Activated naive CD4-positive, alpha-beta T cell treated with anti-CD3 and anti-CD28 coated beads, Interleukin-2, amount 10 ng/mL, durations not matched to agents 7 days and 5 days (primary cell): Measurements from ENCODE around the gene HOXB5.

Experiments
- CTCF ChIA-PET: fragments of 350-600 bp; sonication (Branson Sonifier 250); formaldehyde crosslinking; loops from one replicate; lab custom pipeline; 2021; ENCODE audit warnings: antibody characterized with exemption; lab: Charles Lee
- DNase-seq: peaks from one replicate; pipeline ENCODE4 v3.0.0-alpha.2; 2020
- H3K27ac Mint-ChIP-seq: one replicate; pipeline ENCODE4 v1.8.0; 2021; ENCODE audit warnings: mild to moderate bottlenecking, moderate library complexity, mixed read lengths
- H3K27me3 Mint-ChIP-seq: one replicate; pipeline ENCODE4 v1.8.0; 2021; ENCODE audit warnings: mild to moderate bottlenecking, mixed read lengths
- H3K36me3 Mint-ChIP-seq: one replicate; pipeline ENCODE4 v1.8.0; 2021; ENCODE audit warnings: mixed read lengths
- H3K4me1 Mint-ChIP-seq: one replicate; pipeline ENCODE4 v1.8.0; 2021; ENCODE audit warnings: mixed read lengths
- H3K4me3 Mint-ChIP-seq: one replicate; pipeline ENCODE4 v1.8.0; 2021; ENCODE audit warnings: mild to moderate bottlenecking, moderate library complexity, mixed read lengths
- H3K9me3 Mint-ChIP-seq: one replicate; pipeline ENCODE4 v1.8.0; 2021; ENCODE audit warnings: mixed read lengths

Gene HOXB5

DNA sequence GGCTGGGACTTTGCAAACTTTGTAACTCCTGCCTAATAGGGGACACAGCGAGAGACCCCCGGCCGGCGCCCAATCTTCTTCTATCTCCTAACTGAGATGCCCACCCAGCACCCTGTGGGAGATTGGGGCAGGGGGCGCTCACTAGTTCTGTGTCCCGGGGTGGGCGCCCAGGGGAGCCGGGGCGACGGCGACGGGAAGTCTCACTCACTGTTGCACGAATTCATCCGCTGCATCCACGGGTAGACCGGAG lies 3.9 kb upstream of the HOXB5 start:
- H3K27ac Mint-ChIP-seq, result no peak overlapping the region
- no peaks in the 10 kb centered on the region for H3K9me3 Mint-ChIP-seq
- DNase-seq, result no peak
- H3K4me1 Mint-ChIP-seq, result peaks cover 50% of the 10 kb centered on the region
- peak overlapping the region; percentile 70 for H3K4me3 Mint-ChIP-seq
- H3K36me3 Mint-ChIP-seq, result no peaks in the 10 kb centered on the region
- peaks cover 100% of the 10 kb centered on the region for H3K27me3 Mint-ChIP-seq
- CTCF ChIA-PET, result no interaction called here

DNA sequence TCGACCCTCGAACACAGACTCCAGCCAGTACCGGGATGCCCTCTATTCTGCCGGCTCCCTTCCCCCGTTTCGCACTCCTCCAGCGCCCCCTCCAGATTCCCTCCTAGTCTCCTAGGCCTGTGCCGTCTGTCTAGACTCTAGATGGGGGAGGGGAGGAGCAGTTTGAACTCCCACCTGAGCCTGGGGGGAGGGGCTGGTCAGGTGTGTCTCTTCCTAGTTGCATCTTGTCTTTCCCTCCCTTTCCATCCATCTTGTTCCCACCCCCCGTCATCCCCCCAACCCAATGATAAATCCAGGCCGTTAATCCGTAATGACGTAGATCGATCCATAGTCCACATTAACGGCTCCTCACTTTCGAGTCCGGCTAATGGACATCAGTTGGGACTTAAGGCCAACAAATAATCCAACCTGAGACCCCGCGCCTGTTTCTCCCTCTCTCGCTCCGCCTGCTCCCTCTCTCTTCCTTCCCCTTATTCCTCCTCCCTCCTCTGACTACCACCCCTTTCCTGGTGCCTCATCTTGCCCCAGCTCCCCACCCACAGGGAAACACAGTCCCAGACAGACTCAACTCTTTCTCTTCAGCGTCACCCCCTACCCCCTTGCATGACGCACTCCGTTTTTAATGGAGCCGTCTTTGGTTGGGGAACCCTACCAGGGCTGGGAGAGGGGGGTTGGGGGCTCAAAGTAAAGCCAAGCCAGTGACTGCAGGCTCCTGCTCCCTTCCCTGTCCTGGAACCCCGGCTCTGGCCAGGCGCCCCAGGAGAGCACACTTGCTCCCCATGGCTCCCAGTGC lies 3.4 kb upstream of the HOXB5 start:
- peak; percentile 17 for DNase-seq
- H3K27ac Mint-ChIP-seq, result no peak overlapping the region
- H3K27me3 Mint-ChIP-seq, result peaks cover 100% of the 10 kb centered on the region
- no peaks in the 10 kb centered on the region for H3K9me3 Mint-ChIP-seq
- H3K36me3 Mint-ChIP-seq, result no peaks in the 10 kb centered on the region
- CTCF ChIA-PET, result interaction anchor here (1.3 to 1.5 kb wide), 3 partner anchors 9 to 303 kb away, joined by 3 to 4 read pairs (median 4); no protein-coding TSS in a partner anchor
- peak overlapping the region; percentile 70 for H3K4me3 Mint-ChIP-seq
- peaks cover 48% of the 10 kb centered on the region for H3K4me1 Mint-ChIP-seq

DNA sequence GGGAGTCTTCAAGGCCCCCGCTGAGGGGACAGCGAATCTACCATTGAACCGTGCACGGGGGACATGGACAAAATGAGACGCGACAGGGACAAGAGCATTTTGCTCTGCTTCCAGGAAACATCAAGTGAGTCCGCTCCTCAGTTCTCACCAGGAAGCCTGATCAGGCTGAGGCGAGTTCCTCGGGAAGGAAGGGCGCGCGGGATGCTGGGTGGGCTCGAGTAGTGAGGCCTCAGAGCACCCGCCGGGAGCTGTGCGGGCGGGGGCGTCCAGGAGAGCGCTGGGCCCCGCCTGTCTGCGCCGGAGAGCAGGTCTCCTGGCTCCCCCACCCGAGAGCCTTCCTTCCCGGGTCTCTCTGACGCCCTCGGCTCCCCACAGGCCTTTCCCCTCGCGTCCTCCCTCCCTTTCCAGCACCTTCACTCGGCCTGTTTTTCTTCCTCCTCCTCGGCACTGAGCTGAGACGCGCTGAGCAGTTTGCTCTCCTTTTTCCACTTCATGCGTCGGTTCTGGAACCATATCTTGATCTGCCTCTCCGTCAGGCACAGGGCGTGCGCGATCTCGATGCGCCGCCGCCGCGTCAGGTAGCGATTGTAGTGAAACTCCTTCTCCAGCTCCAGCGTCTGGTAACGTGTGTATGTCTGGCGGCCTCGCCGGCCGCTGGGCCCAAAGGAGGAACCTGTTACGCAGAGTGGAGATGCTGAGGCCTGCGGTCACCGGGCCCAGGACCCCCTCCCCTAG lies 2.6 kb upstream of the HOXB5 start:
- CTCF ChIA-PET, result interaction anchor here (1.3 to 1.8 kb wide), 4 partner anchors 9 to 303 kb away, joined by 3 to 5 read pairs (median 4); no protein-coding TSS in a partner anchor
- Mint-ChIP-seq H3K4me1 (peaks cover 51% of the 10 kb centered on the region), H3K27ac (no peak overlapping the region), H3K9me3 (no peaks in the 10 kb centered on the region), H3K4me3 (peak overlapping the region; percentile 45), H3K36me3 (no peaks in the 10 kb centered on the region), H3K27me3 (peaks cover 100% of the 10 kb centered on the region)
- DNase-seq, result peak; percentile 64

DNA sequence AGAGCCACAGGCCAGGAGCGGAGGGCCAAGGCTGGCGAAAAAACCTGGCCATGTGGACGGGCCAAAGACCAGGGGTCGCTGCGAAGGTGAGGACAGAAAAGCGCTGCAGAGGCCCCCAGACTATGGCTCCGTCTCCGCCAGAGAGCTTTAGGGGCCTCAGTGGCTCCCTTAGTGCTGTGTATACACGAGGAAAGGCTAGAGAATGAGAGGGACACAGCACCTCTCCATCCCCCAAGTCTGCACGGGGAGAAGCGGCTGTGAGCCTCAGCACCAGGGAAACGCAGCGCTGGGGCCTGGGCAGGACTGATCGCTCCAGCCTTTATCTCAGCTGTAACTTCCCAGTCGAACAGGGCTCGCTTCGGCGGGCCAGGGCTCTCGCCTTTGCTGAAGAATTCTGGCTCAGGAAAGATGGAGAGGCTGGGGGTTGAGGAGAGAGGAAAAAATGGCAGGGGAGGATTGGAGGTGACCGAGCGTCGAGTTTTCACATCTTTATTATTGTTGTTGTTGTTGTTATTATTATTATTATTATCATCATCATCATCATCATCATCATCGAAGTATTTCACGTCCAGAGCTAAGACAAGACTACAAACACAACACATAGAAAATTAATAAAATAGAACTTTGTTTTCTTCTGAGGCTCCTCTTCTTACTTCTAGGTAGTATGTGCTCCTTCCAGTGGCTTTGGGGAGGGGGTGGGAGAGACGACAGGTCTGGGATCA lies 1.9 kb upstream of the HOXB5 start:
- no peak overlapping the region for H3K4me3 Mint-ChIP-seq
- CTCF ChIA-PET, result interaction anchor here (0.5 to 3.8 kb wide), 6 partner anchors 8 to 570 kb away, joined by 3 to 24 read pairs (median 4); no protein-coding TSS in a partner anchor
- H3K36me3 Mint-ChIP-seq, result no peaks in the 10 kb centered on the region
- no peaks in the 10 kb centered on the region for H3K9me3 Mint-ChIP-seq
- H3K27ac Mint-ChIP-seq, result no peak overlapping the region
- no peak for DNase-seq
- H3K4me1 Mint-ChIP-seq, result peaks cover 51% of the 10 kb centered on the region
- H3K27me3 Mint-ChIP-seq, result peaks cover 100% of the 10 kb centered on the region

DNA sequence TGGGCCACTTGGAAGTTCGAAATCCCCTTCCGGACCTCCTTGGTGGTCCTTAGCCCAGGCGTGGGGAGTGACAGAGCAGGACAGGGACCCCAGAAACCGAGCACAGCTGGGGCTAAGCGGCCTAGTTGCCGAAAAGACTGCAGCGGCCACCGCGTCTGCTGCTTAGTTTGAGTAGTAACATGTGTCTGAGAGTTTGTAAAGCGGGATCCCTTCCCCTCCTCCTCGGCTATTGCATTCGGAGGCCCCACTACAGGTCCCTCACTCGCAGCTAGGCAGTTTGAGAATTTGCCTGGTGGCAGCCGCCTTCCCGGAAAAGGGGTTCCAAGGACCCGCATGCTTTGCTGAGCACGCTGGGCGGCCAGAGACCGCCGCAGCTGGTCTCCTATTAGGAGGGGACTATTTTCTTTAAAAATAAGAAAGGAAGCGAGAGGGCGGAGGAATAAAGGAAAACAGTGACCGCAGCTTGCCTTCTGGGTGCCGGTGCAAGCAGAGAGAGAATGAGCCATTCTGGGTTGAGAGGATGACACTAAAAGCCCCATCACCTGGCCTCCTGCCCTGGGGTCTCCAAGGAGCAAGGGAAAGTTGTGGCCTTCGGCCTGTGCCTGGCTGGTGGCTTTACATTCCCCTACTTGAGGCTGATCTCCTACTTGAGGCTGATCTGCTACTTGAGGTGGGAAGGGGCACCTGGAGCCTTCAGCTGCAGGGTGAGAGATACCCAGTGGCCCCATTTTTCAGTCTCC lies 1.1 kb upstream of the HOXB5 start:
- no peaks in the 10 kb centered on the region for H3K36me3 Mint-ChIP-seq
- peaks cover 100% of the 10 kb centered on the region for H3K27me3 Mint-ChIP-seq
- no peak overlapping the region for H3K4me3 Mint-ChIP-seq
- H3K9me3 Mint-ChIP-seq, result no peaks in the 10 kb centered on the region
- no peak overlapping the region for H3K27ac Mint-ChIP-seq
- peak; percentile 21 for DNase-seq
- H3K4me1 Mint-ChIP-seq, result peaks cover 53% of the 10 kb centered on the region
- CTCF ChIA-PET, result interaction anchor here (0.5 to 3.8 kb wide), 7 partner anchors 15 to 569 kb away, joined by 3 to 29 read pairs (median 5); no protein-coding TSS in a partner anchor

DNA sequence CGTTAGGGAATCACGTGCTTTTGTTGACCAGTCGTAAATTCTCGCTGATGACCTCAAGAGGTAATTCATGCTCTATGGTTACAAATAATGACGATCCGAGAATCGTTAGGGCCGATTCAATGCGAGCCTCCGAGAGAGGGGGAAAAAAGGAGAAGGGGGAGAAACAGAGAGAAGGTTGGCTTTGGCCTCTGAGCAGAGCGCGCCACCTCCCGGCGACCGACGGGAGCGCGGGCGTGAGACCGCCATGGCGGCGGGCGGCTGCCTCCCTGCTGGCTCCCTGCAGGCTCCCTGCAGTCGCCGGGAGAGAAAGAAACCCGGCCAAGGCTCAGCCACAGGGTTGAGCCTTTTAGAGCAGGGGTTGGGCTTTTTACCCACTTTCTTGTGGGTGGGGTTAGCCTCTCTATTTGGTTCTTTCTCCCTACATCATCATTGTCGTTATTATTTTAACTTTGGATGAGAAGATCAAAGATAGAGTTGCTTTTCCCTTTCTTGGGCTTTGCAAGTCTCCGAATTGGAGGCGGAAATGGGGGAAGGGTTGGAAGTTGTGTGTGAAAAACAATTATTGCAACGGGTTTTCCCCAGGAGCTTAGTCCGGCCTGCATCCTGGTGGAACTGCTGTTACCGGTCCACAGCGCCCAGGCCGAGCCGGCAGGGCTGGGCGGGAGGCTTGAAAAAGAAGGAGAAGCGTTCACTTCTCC lies 410 bp upstream of the HOXB5 start:
- peak; percentile 84 for DNase-seq
- H3K27ac Mint-ChIP-seq, result no peak overlapping the region
- H3K36me3 Mint-ChIP-seq, result no peaks in the 10 kb centered on the region
- CTCF ChIA-PET, result interaction anchor here (0.6 to 3.8 kb wide), 27 partner anchors 8 to 568 kb away, joined by 3 to 30 read pairs (median 6); partner anchors contain the start of gene NFE2L1
- peaks cover 54% of the 10 kb centered on the region for H3K4me1 Mint-ChIP-seq
- peaks cover 100% of the 10 kb centered on the region for H3K27me3 Mint-ChIP-seq
- no peaks in the 10 kb centered on the region for H3K9me3 Mint-ChIP-seq
- H3K4me3 Mint-ChIP-seq, result peak overlapping the region; percentile 72

DNA sequence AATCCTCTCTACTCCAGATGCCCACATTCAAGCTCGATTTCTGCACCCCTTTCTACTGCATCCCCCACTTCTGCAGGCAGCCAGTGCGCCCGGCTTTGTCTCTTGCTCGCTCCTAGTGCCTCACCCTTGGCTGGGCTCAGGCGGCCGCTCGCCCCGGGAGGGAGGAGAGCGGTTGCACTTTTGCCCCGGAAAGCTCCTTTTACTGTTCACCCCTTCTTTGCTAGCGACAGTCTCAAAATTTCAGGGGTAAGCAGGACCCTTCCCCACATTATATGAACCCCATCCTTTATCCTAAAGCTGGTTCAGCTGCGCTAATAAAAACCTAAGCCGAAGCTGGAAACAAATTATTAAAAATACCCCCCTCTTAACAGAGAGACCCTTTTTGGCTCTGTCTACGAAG lies 1.0 kb downstream of the HOXB5 start:
- DNase-seq, result peak; percentile 47
- CTCF ChIA-PET, result interaction anchor here (0.5 to 3.8 kb wide), 31 partner anchors 9 to 566 kb away, joined by 3 to 30 read pairs (median 6); partner anchors contain the start of gene NFE2L1
- H3K27ac Mint-ChIP-seq, result peak overlapping the region; percentile 78

DNA sequence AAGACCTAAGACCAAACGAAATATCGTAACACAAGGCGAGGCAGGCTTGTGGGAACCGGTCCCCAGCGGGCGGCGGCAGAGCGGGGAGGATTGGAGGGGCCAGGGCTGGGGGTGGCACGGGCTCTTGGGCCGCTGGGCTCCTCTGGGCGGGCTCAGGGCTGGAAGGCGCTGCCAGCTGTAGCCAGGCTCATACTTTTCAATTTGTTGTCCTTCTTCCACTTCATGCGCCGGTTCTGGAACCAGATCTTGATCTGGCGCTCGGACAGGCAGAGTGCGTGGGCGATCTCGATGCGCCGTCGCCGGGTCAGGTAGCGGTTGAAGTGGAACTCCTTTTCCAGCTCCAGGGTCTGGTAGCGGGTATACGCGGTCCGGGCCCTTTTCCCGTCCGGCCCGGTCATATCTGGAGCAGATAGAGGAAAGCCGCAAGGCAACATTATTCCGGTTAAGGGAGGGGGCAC lies 1.5 kb downstream of the HOXB5 start:
- no peak overlapping the region for H3K4me3 Mint-ChIP-seq

More for the DNA sequence above, 1.0 kb downstream of the HOXB5 start:
- Mint-ChIP-seq H3K9me3 (no peaks in the 10 kb centered on the region), H3K36me3 (no peaks in the 10 kb centered on the region), H3K4me3 (peak overlapping the region; percentile 72), H3K4me1 (peaks cover 52% of the 10 kb centered on the region), H3K27me3 (peaks cover 100% of the 10 kb centered on the region)

DNA sequence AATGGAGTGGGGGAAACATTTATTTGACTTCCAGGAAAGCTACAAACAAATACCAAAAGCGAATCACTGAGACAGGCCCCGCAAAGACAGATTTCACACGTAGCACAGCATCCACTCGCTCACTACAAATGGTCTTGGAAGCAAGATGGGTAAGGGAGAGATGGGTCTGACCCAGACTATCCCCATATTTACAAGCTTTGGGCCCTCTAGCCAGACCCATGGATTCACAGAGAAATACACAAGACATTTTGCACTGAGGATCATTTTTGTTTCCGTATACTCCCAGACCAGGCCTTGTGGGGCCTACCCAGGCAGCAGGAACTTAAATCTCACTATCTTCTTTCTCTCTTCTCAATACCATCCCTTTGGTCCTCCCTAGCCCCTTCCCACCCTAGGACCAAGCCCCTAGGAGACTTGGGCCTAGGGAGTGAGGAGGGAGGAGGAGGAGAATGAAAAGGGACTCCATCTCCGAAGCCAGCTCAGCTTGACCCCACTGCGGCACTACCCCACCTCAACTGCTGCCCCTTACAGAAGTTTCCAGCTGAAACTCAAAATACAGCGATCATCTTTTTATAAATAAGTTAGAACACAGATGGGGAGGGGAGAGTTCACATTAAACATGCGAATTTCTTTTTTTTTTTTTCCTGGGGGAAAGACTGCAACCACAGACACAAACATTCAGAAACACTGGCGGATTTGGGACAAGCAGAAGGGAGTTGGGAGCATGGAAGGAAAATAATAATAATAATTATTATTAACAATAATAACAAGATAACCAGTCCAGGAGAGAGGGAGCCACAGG lies 2.1 kb downstream of the HOXB5 start:
- CTCF ChIA-PET, result interaction anchor here (1.8 to 3.1 kb wide), 5 partner anchors 41 to 565 kb away, joined by 4 to 30 read pairs (median 15); no protein-coding TSS in a partner anchor
- H3K27ac Mint-ChIP-seq, result no peak overlapping the region
- peaks cover 54% of the 10 kb centered on the region for H3K4me1 Mint-ChIP-seq
- no peaks in the 10 kb centered on the region for H3K9me3 Mint-ChIP-seq
- H3K27me3 Mint-ChIP-seq, result peaks cover 100% of the 10 kb centered on the region
- H3K4me3 Mint-ChIP-seq, result no peak overlapping the region
- no peaks in the 10 kb centered on the region for H3K36me3 Mint-ChIP-seq
- no peak for DNase-seq

More for the DNA sequence above, 1.5 kb downstream of the HOXB5 start:
- DNase-seq, result no peak
- Mint-ChIP-seq H3K27ac (no peak overlapping the region), H3K4me1 (peaks cover 54% of the 10 kb centered on the region), H3K9me3 (no peaks in the 10 kb centered on the region), H3K27me3 (peaks cover 100% of the 10 kb centered on the region), H3K36me3 (no peaks in the 10 kb centered on the region)
- CTCF ChIA-PET, result interaction anchor here (0.6 to 3.8 kb wide), 17 partner anchors 9 to 566 kb away, joined by 3 to 30 read pairs (median 10); no protein-coding TSS in a partner anchor

DNA sequence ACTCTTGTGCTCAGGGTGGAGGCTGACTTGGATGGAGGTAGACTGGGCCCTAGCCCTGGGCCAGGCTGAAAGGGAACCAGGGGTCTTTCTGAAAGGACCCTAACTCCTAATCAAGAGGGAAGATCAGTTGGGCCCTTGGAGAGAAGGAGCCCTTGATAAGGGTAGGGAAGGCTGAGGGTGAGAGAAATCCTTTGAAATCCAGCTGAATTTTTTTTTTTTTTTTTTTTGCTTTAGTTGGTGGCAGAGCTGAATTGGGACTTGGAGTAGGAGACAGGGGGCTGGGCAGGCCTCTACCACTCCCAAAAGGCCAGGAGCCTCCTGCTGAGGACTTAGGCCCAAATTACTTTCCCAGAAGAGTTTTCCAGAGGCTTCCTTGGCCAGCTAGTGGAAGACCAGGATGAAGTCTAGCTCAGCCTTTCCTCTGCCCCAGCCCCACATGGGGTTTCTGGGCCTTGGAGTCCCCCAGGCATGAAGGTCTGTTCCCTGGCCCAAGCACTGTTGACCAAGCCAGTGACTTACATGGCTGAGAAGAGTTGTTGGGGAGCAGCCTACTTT lies 2.9 kb downstream of the HOXB5 start:
- no peaks in the 10 kb centered on the region for H3K9me3 Mint-ChIP-seq
- CTCF ChIA-PET, result interaction anchor here (0.7 to 3.1 kb wide), 7 partner anchors 41 to 564 kb away, joined by 3 to 15 read pairs (median 4); no protein-coding TSS in a partner anchor
- H3K27me3 Mint-ChIP-seq, result peaks cover 100% of the 10 kb centered on the region
- H3K4me3 Mint-ChIP-seq, result no peak overlapping the region
- no peak overlapping the region for H3K27ac Mint-ChIP-seq
- H3K36me3 Mint-ChIP-seq, result no peaks in the 10 kb centered on the region
- H3K4me1 Mint-ChIP-seq, result peaks cover 58% of the 10 kb centered on the region
- DNase-seq, result no peak

DNA sequence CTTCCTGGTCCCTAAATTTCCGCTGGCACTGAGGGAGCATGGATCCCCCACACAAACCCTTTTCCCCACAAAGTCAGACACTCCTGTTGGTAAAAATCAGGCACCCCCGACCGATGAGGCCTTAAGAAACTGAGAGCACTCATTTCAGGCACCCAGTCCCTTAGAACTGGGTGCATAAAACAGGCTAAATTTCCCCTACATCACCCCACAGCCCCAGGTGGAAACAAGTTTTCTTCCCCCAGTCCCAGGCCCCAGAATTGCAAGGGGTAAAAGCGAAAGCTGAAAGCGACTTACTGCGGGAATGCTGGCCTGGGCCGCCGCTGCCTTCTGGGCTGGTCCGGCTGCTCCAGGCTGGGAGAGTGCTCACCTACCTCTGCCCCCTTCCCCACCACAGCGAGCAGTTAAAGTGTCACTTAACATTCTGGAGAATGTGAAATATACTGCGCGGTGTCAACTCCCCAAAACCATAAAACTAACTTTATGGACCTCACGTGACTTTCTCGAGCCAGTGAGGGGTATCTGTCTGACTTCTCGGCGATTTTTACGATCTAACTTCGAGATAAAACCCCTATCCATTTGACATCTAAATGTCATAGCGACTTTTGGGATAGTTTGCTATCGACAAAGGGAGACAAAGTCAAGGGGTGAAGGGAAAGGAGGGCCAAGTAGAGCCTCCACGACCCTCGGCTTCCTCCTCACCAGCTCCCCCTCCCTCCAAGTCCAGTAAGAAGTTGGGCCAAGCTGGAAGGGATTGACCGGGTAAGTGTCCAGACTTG lies 3.6 kb downstream of the HOXB5 start, which contains the start of gene HOXB3:
TSS of gene HOXB3 (minus strand) at position 411 of the 776 bp plus-strand sequence. CDS start 37,767 bp downstream, outside the sequence.
- Mint-ChIP-seq H3K4me1 (peaks cover 65% of the 10 kb centered on the region), H3K36me3 (no peaks in the 10 kb centered on the region), H3K27me3 (peaks cover 100% of the 10 kb centered on the region), H3K27ac (no peak within 1 kb of the TSS), H3K4me3 (no peak within 1 kb of the TSS), H3K9me3 (no peaks in the 10 kb centered on the region)
- CTCF ChIA-PET, result interaction anchor here (0.6 to 1.9 kb wide), 7 partner anchors 42 to 327 kb away, joined by 3 to 6 read pairs (median 3); no protein-coding TSS in a partner anchor
- DNase-seq, result no peak
